Natural killer cell treated with Interleukin-12 subunit alpha and Interleukin-12 subunit beta and Interleukin-15 and Interleukin-18, amount 100 ng/mL, for 72 hours (primary cell): ENCODE data around the gene OR1E2. TPM values are rescaled to one million over a fixed set of nuclear protein-coding genes. Genes with fewer than 3 reads are reported as not detected.
"Not testable (repeated sequence)": the region's sequence is repeated elsewhere in the genome, so short reads cannot be mapped to it uniquely, and the experiment has no call there.

ENCODE experiments used
- ATAC-seq, 2 donors: fragments of 150-1000 bp; cut with Tn5 transposase in 1 of 2; sonication (Bioruptor Pico), chemical (Tn5 transposase) in 1 of 2; 2 replicates each; pipeline ENCODE4 v1.10.0; 2021
- DNase-seq: peaks from one replicate; pipeline ENCODE4 v3.0.0; 2022; ENCODE audit warnings: low spot score
- H3K27ac Mint-ChIP-seq, 2 donors: 1 replicate in 1 of 2; 2 replicates in 1 of 2; pipeline ENCODE4 v1.8.0; 2022; ENCODE audit warnings: mixed read lengths in 2 of 2, mild to moderate bottlenecking in 1 of 2, moderate library complexity in 1 of 2
- H3K27me3 Mint-ChIP-seq, 2 donors: 1 replicate in 1 of 2; 2 replicates in 1 of 2; pipeline ENCODE4 v1.8.0; 2022; ENCODE audit warnings: mixed read lengths in 2 of 2
- H3K36me3 Mint-ChIP-seq: one replicate; pipeline ENCODE4 v1.8.0; 2022; ENCODE audit warnings: mixed read lengths
- H3K4me1 Mint-ChIP-seq, 2 donors: 1 replicate in 1 of 2; 2 replicates in 1 of 2; pipeline ENCODE4 v1.8.0; 2022; ENCODE audit warnings: low read depth in 2 of 2, mixed read lengths in 2 of 2, mild to moderate bottlenecking in 1 of 2
- H3K4me3 Mint-ChIP-seq: one replicate; pipeline ENCODE4 v1.8.0; 2022; ENCODE audit warnings: mixed read lengths
- H3K9me3 Mint-ChIP-seq: 2 replicates; pipeline ENCODE4 v1.8.0; 2022; ENCODE audit warnings: mixed read lengths
- total RNA-seq, 2 donors: library from RNA; stranded (reverse); gene quantifications; one replicate each; pipeline ENCODE4 v1.2.3, GENCODE V29; 2022

The OR1E2 gene
- total RNA-seq, 2 donors from 2014 or later: not detected

DNA sequence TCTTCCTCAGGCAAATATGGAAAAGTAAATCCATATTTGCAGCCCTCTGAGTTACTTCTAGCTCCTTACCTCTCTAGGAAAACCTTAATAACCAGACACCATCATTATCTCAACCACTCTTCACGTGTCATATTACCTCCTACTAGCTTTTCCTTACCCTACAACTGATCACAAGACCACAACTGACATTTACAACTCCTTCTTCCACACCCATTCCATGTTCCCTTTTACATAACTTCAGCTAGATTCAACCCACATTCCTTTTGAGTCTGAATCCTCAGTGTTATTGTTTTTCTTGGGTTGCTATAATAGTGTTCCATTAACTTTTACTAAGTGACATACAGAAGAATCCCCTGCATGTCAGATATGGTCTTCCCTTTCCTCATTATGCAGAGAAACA lies 4.7 kb upstream of the OR1E2 start:
- no peak overlapping the region for H3K27ac Mint-ChIP-seq
- H3K4me1 Mint-ChIP-seq: no peaks in the 10 kb centered on the region
- DNase-seq (no peak), ATAC-seq (no peak)
- H3K27me3 Mint-ChIP-seq: peaks cover 22 to 23% of the 10 kb centered on the region in 2 donors
- H3K4me3 Mint-ChIP-seq: no peak overlapping the region
- H3K9me3 Mint-ChIP-seq: no peaks in the 10 kb centered on the region
- no peaks in the 10 kb centered on the region for H3K36me3 Mint-ChIP-seq

GRCh38 chr17:3433215-3433614 lies 426 bp downstream of the OR1E2 start:
- peak in 1 of 2 donors; percentile 9 for ATAC-seq
- H3K9me3 Mint-ChIP-seq, H3K27ac Mint-ChIP-seq, H3K4me1 Mint-ChIP-seq, H3K36me3 Mint-ChIP-seq, DNase-seq, H3K4me3 Mint-ChIP-seq: not testable (repeated sequence)
- H3K27me3 Mint-ChIP-seq: peaks cover 18 to 29% of the 10 kb centered on the region in 2 donors

DNA sequence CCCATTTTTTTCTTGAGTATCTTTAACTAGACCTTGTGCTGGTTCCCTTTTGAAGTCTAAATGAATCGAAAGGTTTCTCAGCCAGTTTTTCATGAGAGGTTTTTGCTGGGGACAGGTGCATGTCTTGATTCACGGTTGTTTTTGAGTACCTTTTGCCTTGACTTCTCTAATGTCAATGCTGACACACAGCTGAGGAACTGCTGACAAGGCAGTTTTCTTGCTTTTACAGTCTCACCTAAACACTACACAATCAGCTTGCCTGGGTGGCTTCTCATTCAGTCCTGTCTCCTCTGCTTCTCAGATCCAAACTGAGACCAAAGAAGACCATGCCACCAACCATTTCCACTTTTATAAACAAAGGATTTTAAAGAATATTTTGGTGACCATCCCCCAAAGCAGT lies 15.4 kb downstream of the OR1E2 start:
- H3K9me3 Mint-ChIP-seq: no peaks in the 10 kb centered on the region
- H3K4me1 Mint-ChIP-seq: no peaks in the 10 kb centered on the region
- H3K27ac Mint-ChIP-seq: no peak overlapping the region
- peaks cover 17 to 34% of the 10 kb centered on the region in 2 donors for H3K27me3 Mint-ChIP-seq
- H3K36me3 Mint-ChIP-seq: no peaks in the 10 kb centered on the region
- ATAC-seq (no peak), DNase-seq (no peak)
- no peak overlapping the region for H3K4me3 Mint-ChIP-seq

DNA sequence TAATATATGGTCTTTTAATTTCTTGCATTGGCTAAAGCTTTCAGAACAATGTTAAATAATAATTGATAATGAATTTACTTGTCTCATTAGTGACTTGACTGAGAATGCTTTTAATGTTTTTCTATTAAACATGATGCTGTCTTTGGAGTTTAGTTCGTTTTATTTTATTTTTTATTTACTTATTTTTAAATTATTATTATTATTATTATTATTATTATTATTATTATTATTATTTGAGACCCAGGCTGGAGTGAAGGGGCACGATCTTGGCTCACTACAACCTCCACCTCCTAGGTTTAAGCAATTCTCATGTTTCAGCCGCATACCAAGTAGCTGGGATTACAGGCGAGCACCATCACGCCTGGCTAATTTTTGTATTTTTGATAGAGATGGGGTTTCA lies 18.0 kb downstream of the OR1E2 start:
- Mint-ChIP-seq H3K9me3 (no peaks in the 10 kb centered on the region), H3K27ac (no peak overlapping the region), H3K4me1 (peaks cover 4 to 5% of the 10 kb centered on the region in 2 donors), H3K27me3 (peaks cover 17 to 32% of the 10 kb centered on the region in 2 donors), H3K4me3 (no peak overlapping the region), H3K36me3 (no peaks in the 10 kb centered on the region)
- DNase-seq: no peak
- no peak for ATAC-seq

GRCh38 chr17:3412216-3412615 lies 21.4 kb downstream of the OR1E2 start:
- not testable (repeated sequence) for H3K27ac Mint-ChIP-seq

DNA sequence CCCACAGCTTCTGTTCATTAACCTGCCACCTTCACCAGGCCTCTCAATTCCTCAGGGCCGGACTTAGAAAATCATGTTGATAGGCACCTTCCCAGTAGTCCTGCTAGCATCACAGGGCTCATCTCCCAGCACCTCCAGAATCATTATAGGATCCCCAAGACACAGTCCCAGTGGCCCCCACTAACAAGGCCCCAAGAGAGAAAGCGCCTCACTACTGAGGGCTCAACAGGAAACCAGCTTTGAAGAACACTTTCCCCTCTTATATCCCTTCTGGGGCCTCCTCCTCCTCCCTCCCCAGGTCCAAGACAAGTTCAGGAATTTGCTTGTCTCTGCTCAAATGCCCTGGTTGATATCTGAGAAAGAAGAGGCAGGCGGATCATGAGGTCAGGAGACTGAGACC lies 22.6 kb downstream of the OR1E2 start, which contains the start of gene OR3A3:
OR3A3 (plus strand) TSS at position 301 of the 400 bp plus-strand sequence.
- ATAC-seq (no peak), DNase-seq (no peak)
- peaks cover 10% of the 10 kb centered on the region for H3K36me3 Mint-ChIP-seq
- H3K27ac Mint-ChIP-seq: no peak within 1 kb of the TSS
- H3K9me3 Mint-ChIP-seq: peaks cover 3% of the 10 kb centered on the region
- H3K27me3 Mint-ChIP-seq: peaks cover 26 to 38% of the 10 kb centered on the region in 2 donors
- H3K4me3 Mint-ChIP-seq: no peak within 1 kb of the TSS
- peaks cover 4 to 5% of the 10 kb centered on the region in 2 donors for H3K4me1 Mint-ChIP-seq

More at GRCh38 chr17:3412216-3412615, 21.4 kb downstream of the OR1E2 start:
- not testable (repeated sequence) for H3K36me3 Mint-ChIP-seq, H3K9me3 Mint-ChIP-seq, DNase-seq, H3K4me1 Mint-ChIP-seq, H3K4me3 Mint-ChIP-seq
- ATAC-seq: peak in 1 of 2 donors; percentile 11
- peaks cover 22 to 34% of the 10 kb centered on the region in 2 donors for H3K27me3 Mint-ChIP-seq

GRCh38 chr17:3403856-3404255 lies 29.8 kb downstream of the OR1E2 start:
- H3K27me3 Mint-ChIP-seq: peaks cover 34 to 56% of the 10 kb centered on the region in 2 donors
- not testable (repeated sequence) for H3K27ac Mint-ChIP-seq, ATAC-seq

DNA sequence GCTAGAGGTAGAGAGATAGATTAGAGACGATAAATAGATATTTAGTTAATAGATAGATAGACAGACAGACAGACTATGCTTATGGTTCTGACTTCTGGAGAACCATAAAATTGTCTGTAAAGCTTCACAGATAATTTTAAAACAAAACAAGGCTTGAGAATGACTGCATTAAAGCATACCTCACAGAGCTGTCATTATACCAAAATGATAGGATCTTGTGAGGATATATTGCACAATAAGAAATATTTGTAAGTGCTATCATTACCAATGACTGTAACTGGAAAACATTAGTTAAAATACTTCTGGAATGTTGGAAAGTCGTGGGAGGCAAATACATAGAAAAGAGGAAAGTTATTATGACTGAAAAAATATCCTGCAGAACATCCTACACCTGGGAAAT lies 31.9 kb downstream of the OR1E2 start:
- ATAC-seq (no peak), DNase-seq (no peak)
- no peaks in the 10 kb centered on the region for H3K4me1 Mint-ChIP-seq
- no peaks in the 10 kb centered on the region for H3K9me3 Mint-ChIP-seq
- H3K4me3 Mint-ChIP-seq: no peak overlapping the region
- H3K27me3 Mint-ChIP-seq: peaks cover 28 to 48% of the 10 kb centered on the region in 2 donors
- H3K36me3 Mint-ChIP-seq: no peaks in the 10 kb centered on the region
- H3K27ac Mint-ChIP-seq: no peak overlapping the region

More at GRCh38 chr17:3403856-3404255, 29.8 kb downstream of the OR1E2 start:
- not testable (repeated sequence) for H3K4me1 Mint-ChIP-seq, DNase-seq, H3K36me3 Mint-ChIP-seq, H3K4me3 Mint-ChIP-seq, H3K9me3 Mint-ChIP-seq

GRCh38 chr17:3400055-3400454 lies 33.6 kb downstream of the OR1E2 start:
- DNase-seq (no peak), ATAC-seq (no peak)
- no peaks in the 10 kb centered on the region for H3K36me3 Mint-ChIP-seq
- H3K27me3 Mint-ChIP-seq: peaks cover 22 to 49% of the 10 kb centered on the region in 2 donors
- H3K4me1 Mint-ChIP-seq: no peaks in the 10 kb centered on the region
- H3K9me3 Mint-ChIP-seq: no peaks in the 10 kb centered on the region
- no peak overlapping the region for H3K4me3 Mint-ChIP-seq
- no peak overlapping the region for H3K27ac Mint-ChIP-seq

GRCh38 chr17:3398310-3398709 lies 35.3 kb downstream of the OR1E2 start, which contains the start of gene OR1E1:
TSS of gene OR1E1 (minus strand) at chr17:3398410. CDS start at chr17:3398410, 0 bp downstream.
- peaks cover 23 to 57% of the 10 kb centered on the region in 2 donors for H3K27me3 Mint-ChIP-seq
- H3K4me3 Mint-ChIP-seq: no peak within 1 kb of the TSS
- ATAC-seq: no peak
- no peak for DNase-seq
- H3K9me3 Mint-ChIP-seq: no peaks in the 10 kb centered on the region
- H3K36me3 Mint-ChIP-seq: no peaks in the 10 kb centered on the region
- no peaks in the 10 kb centered on the region for H3K4me1 Mint-ChIP-seq
- H3K27ac Mint-ChIP-seq: no peak within 1 kb of the TSS

DNA sequence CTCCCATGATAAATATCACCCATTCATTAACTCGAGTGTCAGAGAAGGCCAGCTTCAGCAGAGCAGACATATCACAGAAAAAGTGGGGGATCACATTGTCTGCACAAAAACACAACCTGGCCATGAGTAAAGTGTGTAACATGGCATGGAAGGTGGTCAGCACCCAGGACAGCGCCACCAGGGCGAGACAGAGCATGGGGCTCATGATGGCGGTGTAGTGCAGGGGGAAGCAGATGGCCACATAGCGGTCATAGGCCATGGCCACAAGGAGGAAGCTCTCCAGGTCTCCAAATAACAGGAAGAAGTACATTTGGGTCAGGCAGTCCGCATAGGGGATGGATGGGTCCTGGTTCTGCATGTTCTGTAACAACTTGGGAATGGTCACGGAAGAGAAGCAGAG lies 35.8 kb downstream of the OR1E2 start:
- not testable (repeated sequence) for H3K9me3 Mint-ChIP-seq, H3K4me3 Mint-ChIP-seq, DNase-seq, H3K4me1 Mint-ChIP-seq, H3K27ac Mint-ChIP-seq, ATAC-seq, H3K36me3 Mint-ChIP-seq
- peaks cover 23 to 53% of the 10 kb centered on the region in 2 donors for H3K27me3 Mint-ChIP-seq

GRCh38 chr17:3389791-3390190 lies 43.9 kb downstream of the OR1E2 start:
- no peak for ATAC-seq
- Mint-ChIP-seq H3K4me3 (no peak overlapping the region), H3K36me3 (no peaks in the 10 kb centered on the region)

DNA sequence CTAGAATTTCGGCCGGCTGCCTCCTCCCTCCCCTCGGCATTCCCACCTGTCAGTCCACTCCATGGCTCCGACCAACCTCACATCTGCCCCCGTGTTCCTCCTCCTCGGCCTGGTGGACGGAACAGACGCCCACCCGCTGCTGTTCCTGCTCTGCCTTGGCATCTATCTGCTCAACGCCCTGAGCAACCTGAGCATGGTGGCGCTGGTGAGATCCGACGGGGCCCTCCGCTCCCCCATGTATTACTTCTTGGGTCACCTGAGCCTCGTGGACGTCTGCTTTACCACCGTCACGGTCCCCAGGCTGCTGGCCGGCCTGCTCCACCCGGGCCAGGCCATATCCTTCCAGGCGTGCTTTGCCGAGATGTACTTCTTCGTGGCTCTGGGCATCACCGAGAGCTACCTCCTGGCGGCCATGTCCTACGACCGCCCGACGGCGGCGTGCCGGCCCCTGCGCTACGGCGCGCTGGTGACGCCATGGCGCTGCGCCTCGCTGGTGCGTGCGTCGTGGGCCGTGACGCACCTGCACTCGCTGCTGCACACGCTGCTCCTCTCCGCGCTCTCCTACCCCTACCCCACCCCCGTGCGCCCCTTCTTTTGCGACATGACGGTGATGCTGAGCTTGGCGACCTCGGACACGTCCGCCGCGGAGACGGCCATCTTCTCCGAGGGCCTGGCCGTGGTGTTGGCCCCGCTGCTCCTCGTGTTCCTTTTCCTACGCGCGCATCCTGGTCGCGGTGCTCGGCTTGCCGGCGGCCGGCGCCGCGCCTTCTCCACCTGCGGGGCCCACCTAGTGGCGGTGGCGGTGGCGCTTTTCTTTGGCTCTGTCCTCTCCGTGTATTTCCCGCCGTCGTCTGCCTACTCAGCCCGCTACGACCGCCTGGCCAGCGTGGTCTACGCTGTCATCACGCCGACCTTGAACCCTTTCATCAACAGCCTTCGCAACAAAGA lies 47.5 kb downstream of the OR1E2 start, which contains the start of gene OR3A2:
OR3A2 (minus strand) TSS at position 440 of the 948 bp plus-strand sequence.
- peak; percentile 54 to 90 for ATAC-seq
- DNase-seq: no peak
- Mint-ChIP-seq H3K9me3 (no peaks in the 10 kb centered on the region), H3K27me3 (peaks cover 33 to 60% of the 10 kb centered on the region in 2 donors), H3K4me1 (no peaks in the 10 kb centered on the region), H3K27ac (no peak within 1 kb of the TSS), H3K36me3 (no peaks in the 10 kb centered on the region), H3K4me3 (no peak within 1 kb of the TSS)

More at GRCh38 chr17:3389791-3390190, 43.9 kb downstream of the OR1E2 start:
- no peaks in the 10 kb centered on the region for H3K4me1 Mint-ChIP-seq
- DNase-seq: no peak
- H3K27me3 Mint-ChIP-seq: peaks cover 31 to 58% of the 10 kb centered on the region in 2 donors
- H3K27ac Mint-ChIP-seq: no peak overlapping the region
- no peaks in the 10 kb centered on the region for H3K9me3 Mint-ChIP-seq
